GM19240 (cell line): ENCODE data around the gene KRTAP10-11.
"Not testable (repeated sequence)": the region's sequence is repeated elsewhere in the genome, so short reads cannot be mapped to it uniquely, and the experiment has no call there.

Experiments used
- DNase-seq: peaks from one replicate; pipeline ENCODE4 v3.0.0; 2011; ENCODE audit warnings: low spot score; ENCODE audit not compliant: insufficient read length

Gene KRTAP10-11

GRCh38 chr21:44638506-44639330 lies 7.5 kb upstream of the KRTAP10-11 start:
- not testable (repeated sequence) for DNase-seq

- no peak for DNase-seq
Measured at GRCh38 chr21:44639331-44639655, 6.9 kb upstream of the KRTAP10-11 start.

- no peak for DNase-seq
Measured at GRCh38 chr21:44640761-44641160, 5.5 kb upstream of the KRTAP10-11 start.

- DNase-seq: no peak
Measured at GRCh38 chr21:44643741-44644310, 2.4 kb upstream of the KRTAP10-11 start.

- no peak for DNase-seq
Measured at GRCh38 chr21:44644878-44645277, 1.3 kb upstream of the KRTAP10-11 start.

- no peak for DNase-seq
Measured at GRCh38 chr21:44647222-44647552, 973 bp downstream of the KRTAP10-11 start.

GRCh38 chr21:44648557-44649311 lies 2.5 kb downstream of the KRTAP10-11 start:
- no peak for DNase-seq

- no peak for DNase-seq
Measured at GRCh38 chr21:44649521-44650100, 3.4 kb downstream of the KRTAP10-11 start.

GRCh38 chr21:44650265-44650972 lies 4.2 kb downstream of the KRTAP10-11 start:
- DNase-seq: no peak

GRCh38 chr21:44650973-44651675 lies 4.9 kb downstream of the KRTAP10-11 start:
- no peak for DNase-seq

- DNase-seq: no peak
Measured at GRCh38 chr21:44653123-44653522, 6.9 kb downstream of the KRTAP10-11 start.

- no peak for DNase-seq
Measured at GRCh38 chr21:44653656-44654575, 7.7 kb downstream of the KRTAP10-11 start.

- no peak for DNase-seq
Measured at GRCh38 chr21:44654576-44655175, 8.5 kb downstream of the KRTAP10-11 start, which contains the start of gene KRTAP12-4. KRTAP12-4 (minus strand) TSS chr21:44654659; CDS start chr21:44654614, 45 bp downstream.

GRCh38 chr21:44656868-44657267 lies 10.7 kb downstream of the KRTAP10-11 start:
- no peak for DNase-seq

- DNase-seq: no peak
Measured at GRCh38 chr21:44657635-44658540, 11.7 kb downstream of the KRTAP10-11 start, which contains the start of gene KRTAP12-3. KRTAP12-3 (plus strand) TSS chr21:44657932; CDS start chr21:44657980, 48 bp downstream.

GRCh38 chr21:44658541-44658910 lies 12.3 kb downstream of the KRTAP10-11 start:
- no peak for DNase-seq

- DNase-seq: no peak
Measured at GRCh38 chr21:44658913-44659595, 12.8 kb downstream of the KRTAP10-11 start.

- not testable (repeated sequence) for DNase-seq
Measured at GRCh38 chr21:44661567-44661966, 15.4 kb downstream of the KRTAP10-11 start.
